Astrocyte (in vitro differentiated cells and primary cell): ENCODE measurements around the gene CLIP3. TPM values are rescaled to one million over a fixed set of nuclear protein-coding genes. Genes with fewer than 3 reads are reported as not detected.
A peak's percentile ranks its signal among the peaks of the same experiment; 100 is the strongest.
"Not testable (repeated sequence)": the region's sequence is repeated elsewhere in the genome, so short reads cannot be mapped to it uniquely, and the experiment has no call there.

Experiments
- DNase-seq: peaks from one replicate; pipeline ENCODE4 v3.0.0-alpha.2; 2010; ENCODE audit warnings: low read depth
- FAIRE-seq: peaks from 2 replicates; lab custom pipeline; 2011; peaks lifted over from hg19 to GRCh38; lab: Jason Lieb, UNC
- H2AFZ ChIP-seq: 2 replicates; pipeline ENCODE4 v1.6.0; 2012; ENCODE audit warnings: low read depth, low read length, inconsistent platforms
- H3K27ac ChIP-seq: 2 replicates; pipeline ENCODE4 v1.5.1; 2011; ENCODE audit warnings: low read depth, low read length, inconsistent platforms
- H3K27me3 ChIP-seq: 2 replicates; pipeline ENCODE4 v1.6.0; 2011; ENCODE audit warnings: low read length, inconsistent platforms; ENCODE audit not compliant: insufficient read depth
- H3K36me3 ChIP-seq: 2 replicates; pipeline ENCODE4 v1.5.1; 2011; ENCODE audit warnings: low read length, inconsistent platforms; ENCODE audit not compliant: insufficient read depth
- H3K4me1 ChIP-seq: 2 replicates; pipeline ENCODE4 v1.5.1; 2011; ENCODE audit warnings: low read length, inconsistent platforms; ENCODE audit not compliant: insufficient read depth
- H3K4me2 ChIP-seq: 2 replicates; pipeline ENCODE4 v1.6.0; 2012; ENCODE audit warnings: low read length, inconsistent platforms
- H3K4me3 ChIP-seq: 2 replicates; pipeline ENCODE4 v1.5.1; 2011; ENCODE audit warnings: low read depth, mild to moderate bottlenecking, low read length, inconsistent platforms; ENCODE audit not compliant: insufficient read depth
- H3K79me2 ChIP-seq: 2 replicates; pipeline ENCODE4 v1.6.0; 2012; ENCODE audit warnings: mild to moderate bottlenecking, low read length, inconsistent platforms; ENCODE audit not compliant: insufficient read depth
- H3K9ac ChIP-seq: 2 replicates; pipeline ENCODE4 v1.6.0; 2012; ENCODE audit warnings: mild to moderate bottlenecking, low read length, inconsistent platforms
- H3K9me3 ChIP-seq: 2 replicates; pipeline ENCODE4 v1.5.1; 2012; ENCODE audit warnings: low read depth, mild to moderate bottlenecking, low read length, inconsistent platforms; ENCODE audit not compliant: insufficient read depth
- H4K20me1 ChIP-seq: 2 replicates; pipeline ENCODE4 v1.6.0; 2012; ENCODE audit warnings: low read length, inconsistent platforms; ENCODE audit not compliant: insufficient read depth
- H3K27ac Mint-ChIP-seq: one replicate; pipeline ENCODE4 v1.8.0; 2021; ENCODE audit warnings: mild to moderate bottlenecking, mixed read lengths; ENCODE audit not compliant: unreplicated experiment
- H3K27me3 Mint-ChIP-seq: one replicate; pipeline ENCODE4 v1.8.0; 2021; ENCODE audit warnings: low read depth, mixed read lengths; ENCODE audit not compliant: unreplicated experiment
- H3K36me3 Mint-ChIP-seq: one replicate; pipeline ENCODE4 v1.8.0; 2021; ENCODE audit warnings: low read depth, mixed read lengths; ENCODE audit not compliant: unreplicated experiment
- H3K4me1 Mint-ChIP-seq: one replicate; pipeline ENCODE4 v1.8.0; 2021; ENCODE audit warnings: low read depth, mixed read lengths; ENCODE audit not compliant: unreplicated experiment
- H3K4me3 Mint-ChIP-seq: one replicate; pipeline ENCODE4 v1.8.0; 2021; ENCODE audit warnings: mild to moderate bottlenecking, moderate library complexity, mixed read lengths; ENCODE audit not compliant: unreplicated experiment
- H3K9me3 Mint-ChIP-seq: one replicate; pipeline ENCODE4 v1.8.0; 2021; ENCODE audit warnings: mild to moderate bottlenecking, mixed read lengths; ENCODE audit not compliant: unreplicated experiment
- CTCF ChIP-seq: IDR thresholded peaks from 2 replicates; pipeline ENCODE4 v1.5.1; 2011; ENCODE audit warnings: low read depth, mild to moderate bottlenecking, inconsistent platforms, low read length, moderate library complexity; ENCODE audit not compliant: insufficient read depth
- EZH2 ChIP-seq: IDR thresholded peaks from 2 replicates; pipeline ENCODE4 v1.6.1; 2012; ENCODE audit warnings: mild to moderate bottlenecking, low read length, inconsistent platforms; ENCODE audit not compliant: insufficient read depth
- total RNA-seq: library from RNA; stranded (reverse); gene quantifications from 2 replicates; pipeline ENCODE4 v1.2.1, GENCODE V29; 2021

The CLIP3 gene
- total RNA-seq, 1 donor from 2014 or later = 57.4 TPM

- Mint-ChIP-seq H3K36me3 (peaks cover 15% of the 10 kb centered on the region), H3K9me3 (no peaks in the 10 kb centered on the region), H3K27me3 (peaks cover 5% of the 10 kb centered on the region), H3K4me3 (no peak overlapping the region), H3K27ac (peak overlapping the region; percentile 66), H3K4me1 (no peaks in the 10 kb centered on the region)
- Histone ChIP-seq H3K79me2 (no peaks in the 10 kb centered on the region), H3K4me3 (no peak overlapping the region), H3K9ac (no peak overlapping the region), H3K4me1 (peaks cover 9% of the 10 kb centered on the region), H3K36me3 (peaks cover 4% of the 10 kb centered on the region), H4K20me1 (peaks cover 41% of the 10 kb centered on the region), H2AFZ (no peak overlapping the region), H3K27me3 (no peaks in the 10 kb centered on the region), H3K9me3 (no peaks in the 10 kb centered on the region), H3K27ac (no peak overlapping the region), H3K4me2 (no peak overlapping the region)
- DNase-seq = no peak
- TF ChIP-seq EZH2 = no peak
- TF ChIP-seq CTCF = no peak
- FAIRE-seq = no peak
Measured at GRCh38 chr19:36072081-36072480, 39.4 kb upstream of the CLIP3 start.

- Mint-ChIP-seq H3K27me3 (peaks cover 13% of the 10 kb centered on the region), H3K36me3 (peaks cover 22% of the 10 kb centered on the region)
- not testable (repeated sequence) for H2AFZ ChIP-seq, H3K79me2 ChIP-seq, H3K27me3 ChIP-seq, H3K4me3 ChIP-seq, FAIRE-seq, H3K4me1 Mint-ChIP-seq, H3K9ac ChIP-seq, H3K4me3 Mint-ChIP-seq, H3K36me3 ChIP-seq, H3K4me2 ChIP-seq, H3K4me1 ChIP-seq, H3K9me3 Mint-ChIP-seq, H3K27ac ChIP-seq, H3K9me3 ChIP-seq, H3K27ac Mint-ChIP-seq, DNase-seq
- peaks cover 41% of the 10 kb centered on the region for H4K20me1 ChIP-seq
Measured at GRCh38 chr19:36068810-36069499, 36.3 kb upstream of the CLIP3 start.

GRCh38 chr19:36067681-36068080 lies 35.0 kb upstream of the CLIP3 start:
- Histone ChIP-seq H3K4me3 (no peak overlapping the region), H3K9me3 (no peaks in the 10 kb centered on the region), H3K4me1 (peaks cover 9% of the 10 kb centered on the region), H3K79me2 (no peaks in the 10 kb centered on the region), H3K36me3 (peaks cover 6% of the 10 kb centered on the region), H3K27ac (no peak overlapping the region), H4K20me1 (peaks cover 30% of the 10 kb centered on the region), H3K9ac (no peak overlapping the region), H3K4me2 (no peak overlapping the region), H2AFZ (no peak overlapping the region), H3K27me3 (no peaks in the 10 kb centered on the region)
- Mint-ChIP-seq H3K4me1 (no peaks in the 10 kb centered on the region), H3K27me3 (peaks cover 9% of the 10 kb centered on the region), H3K36me3 (peaks cover 16% of the 10 kb centered on the region), H3K4me3 (no peak overlapping the region), H3K27ac (no peak overlapping the region), H3K9me3 (no peaks in the 10 kb centered on the region)
- DNase-seq (no peak), FAIRE-seq (no peak)
- no peak for TF ChIP-seq EZH2
- no peak for TF ChIP-seq CTCF
